BJ (cell line): ENCODE measurements around the gene CERS6. TPM values are rescaled to one million over a fixed set of nuclear protein-coding genes. Genes with fewer than 3 reads are reported as not detected.

Source experiments
- CTCF ChIA-PET: fragments of 350-600 bp; formaldehyde crosslinking; extraction: SDS; loops from one replicate; lab custom pipeline; 2021; ENCODE audit warnings: antibody characterized with exemption, inconsistent platforms; lab: Yijun Ruan, JAX
- POLR2A ChIA-PET: fragments of 300-600 bp; sonication (Branson Sonifier 250); formaldehyde crosslinking; extraction: SDS; loops from one replicate; lab custom pipeline; 2021; ENCODE audit warnings: antibody characterized with exemption; lab: Charles Lee
- DNase-seq: peaks from one replicate; pipeline ENCODE4 v3.0.0-alpha.2; 2011; ENCODE audit warnings: low read depth
- H3K27me3 ChIP-seq: 2 replicates; pipeline ENCODE4 v1.6.0; 2011; ENCODE audit warnings: low read length; ENCODE audit not compliant: control insufficient read depth, insufficient read depth
- H3K36me3 ChIP-seq: 2 replicates; pipeline ENCODE4 v1.5.1; 2011; ENCODE audit warnings: low read length; ENCODE audit not compliant: control insufficient read depth, insufficient read depth
- H3K4me3 ChIP-seq: 2 replicates; pipeline ENCODE4 v1.5.1; 2011; ENCODE audit warnings: low read depth, mild to moderate bottlenecking, control low read depth, low read length
- CTCF ChIP-seq: IDR thresholded peaks from 2 replicates; pipeline ENCODE4 v1.5.1; 2011; ENCODE audit warnings: low read depth, mild to moderate bottlenecking, control low read depth, inconsistent platforms, low read length, moderate library complexity; ENCODE audit not compliant: insufficient read depth
- polyA plus RNA-seq: library from polyadenylated mRNA; depleted of rRNA; stranded (reverse); fragments of >200 nt; gene quantifications from 2 replicates; pipeline ENCODE4 v1.2.3, GENCODE V29; 2011

Gene CERS6
- polyA plus RNA-seq, 1 experiment: 1.6 TPM

- H3K36me3 ChIP-seq: no peaks in the 10 kb centered on the region
- no peak overlapping the region for H3K4me3 ChIP-seq
- CTCF ChIA-PET: interaction anchor here (4.4 kb wide), 1 partner anchor 337 kb away, joined by 40 read pairs; no protein-coding TSS in a partner anchor
- POLR2A ChIA-PET: no interaction called here
- TF ChIP-seq CTCF: no peak
- no peaks in the 10 kb centered on the region for H3K27me3 ChIP-seq
- no peak for DNase-seq
These were observed 227.9 kb downstream of the CERS6 start for GRCh38 chr2:168683996-168684395.

- ChIA-PET CTCF (interaction anchor here (4.4 kb wide), 1 partner anchor 338 kb away, joined by 40 read pairs; no protein-coding TSS in a partner anchor), POLR2A (no interaction called here)
- H3K4me3 ChIP-seq: no peak overlapping the region
These were observed 229.0 kb downstream of the CERS6 start for GRCh38 chr2:168684921-168685599.

GRCh38 chr2:168685600-168686451 lies 229.8 kb downstream of the CERS6 start:
- H3K36me3 ChIP-seq: no peaks in the 10 kb centered on the region
- ChIA-PET CTCF (interaction anchor here (1.6 to 4.4 kb wide), 4 partner anchors 11 to 338 kb away, joined by 4 to 40 read pairs (median 6); no protein-coding TSS in a partner anchor), POLR2A (no interaction called here)
- H3K27me3 ChIP-seq: no peaks in the 10 kb centered on the region
- TF ChIP-seq CTCF: no peak
- DNase-seq: no peak
- H3K4me3 ChIP-seq: no peak overlapping the region

More at GRCh38 chr2:168684921-168685599, 229.0 kb downstream of the CERS6 start:
- DNase-seq: no peak
- Histone ChIP-seq H3K36me3 (no peaks in the 10 kb centered on the region), H3K27me3 (no peaks in the 10 kb centered on the region)
- no peak for TF ChIP-seq CTCF

- no peak for TF ChIP-seq CTCF
These were observed 230.6 kb downstream of the CERS6 start for GRCh38 chr2:168686452-168687191.

More at GRCh38 chr2:168686452-168687191, 230.6 kb downstream of the CERS6 start:
- ChIA-PET CTCF (interaction anchor here (0.7 to 4.4 kb wide), 11 partner anchors 11 to 343 kb away, joined by 3 to 40 read pairs (median 4); no protein-coding TSS in a partner anchor), POLR2A (no interaction called here)
- no peaks in the 10 kb centered on the region for H3K36me3 ChIP-seq
- H3K27me3 ChIP-seq: no peaks in the 10 kb centered on the region
- no peak for DNase-seq
- H3K4me3 ChIP-seq: no peak overlapping the region
